Erythroblast (primary cell): ENCODE measurements around the gene ZNF391.

Experiments used
- DNase-seq, 2 experiments: peaks; one replicate each; lab custom pipeline; 2025; lab: John Stamatoyannopoulos, UW
- GATA1 ChIP-seq: IDR thresholded peaks from 2 replicates; pipeline ENCODE4 v1.6.1; 2011; ENCODE audit warnings: low read depth, mild to moderate bottlenecking, control low read depth, low read length, moderate library complexity
- POLR2A ChIP-seq: IDR thresholded peaks from 2 replicates; pipeline ENCODE4 v1.6.1; 2011; ENCODE audit warnings: mild to moderate bottlenecking, low read length

Gene ZNF391

DNA sequence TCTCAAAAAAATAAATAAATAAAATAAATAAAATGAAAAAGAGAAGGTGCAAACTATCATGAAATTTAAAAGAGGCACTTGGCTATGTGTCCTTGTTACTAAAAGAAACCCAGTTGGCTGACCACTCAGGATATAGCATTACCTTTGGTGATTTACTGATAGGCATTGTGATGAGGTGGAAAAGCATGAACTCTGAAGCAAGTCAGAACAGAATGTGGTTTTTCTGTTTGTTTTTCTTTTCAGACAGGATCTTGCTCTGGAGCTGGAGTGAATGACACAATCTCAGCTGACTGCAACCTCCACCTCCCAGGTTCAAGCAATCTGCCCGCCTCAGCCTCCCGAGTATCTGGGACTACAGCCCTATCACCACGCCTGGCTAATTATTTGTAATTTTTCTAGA, 52.4 kb downstream of the ZNF391 start:
- no peak for DNase-seq
- no peak for TF ChIP-seq GATA1

- no peak for DNase-seq
- TF ChIP-seq POLR2A (no peak), GATA1 (no peak)
Measured at GRCh38 chr6:27442932-27443331, 54.4 kb downstream of the ZNF391 start.

- TF ChIP-seq POLR2A (no peak), GATA1 (no peak)
- no peak for DNase-seq
Measured at GRCh38 chr6:27448456-27448855, 59.9 kb downstream of the ZNF391 start.

GRCh38 chr6:27451660-27452390, 63.3 kb downstream of the ZNF391 start:
- TF ChIP-seq GATA1 (no peak), POLR2A (no peak)
- DNase-seq, result peak in 1 of 2 experiments; percentile 19

- peak; percentile 18 to 44 for DNase-seq
- TF ChIP-seq GATA1 (no peak), POLR2A (no peak)
Measured at GRCh38 chr6:27452496-27452897, 63.9 kb downstream of the ZNF391 start.
